Skeletal muscle tissue (tissue), 4 donors: ENCODE results near the gene SHROOM1. TPM values are rescaled to one million over a fixed set of nuclear protein-coding genes. Genes with fewer than 3 reads are reported as not detected.

Source experiments
- H3K27ac ChIP-seq: one replicate; pipeline ENCODE4 v1.7.0; 2013; ENCODE audit warnings: mild to moderate bottlenecking, low read depth, low read length, inconsistent platforms
- H3K27me3 ChIP-seq, 3 donors: one replicate each; pipeline ENCODE4 v1.7.0; 2013; ENCODE audit warnings: low read length in 3 of 3; ENCODE audit not compliant: control insufficient read depth in 3 of 3, insufficient read depth in 3 of 3
- H3K36me3 ChIP-seq, 3 donors: one replicate each; pipeline ENCODE4 v1.7.0; 2013; ENCODE audit warnings: low read length in 3 of 3; ENCODE audit not compliant: control insufficient read depth in 3 of 3, insufficient read depth in 3 of 3
- H3K4me1 ChIP-seq, 3 donors: one replicate each; pipeline ENCODE4 v1.7.0; 2013; ENCODE audit warnings: low read length in 3 of 3, mild to moderate bottlenecking in 3 of 3; ENCODE audit not compliant: control insufficient read depth in 3 of 3, insufficient read depth in 3 of 3
- H3K4me3 ChIP-seq, 3 donors: one replicate each; pipeline ENCODE4 v1.7.0; 2013; ENCODE audit warnings: low read length in 3 of 3
- H3K9ac ChIP-seq, 3 donors: one replicate each; pipeline ENCODE4 v1.7.0; 2013; ENCODE audit warnings: low read length in 3 of 3, mild to moderate bottlenecking in 3 of 3, moderate library complexity in 2 of 3, low read depth in 1 of 3
- H3K9me3 ChIP-seq, 3 donors: one replicate each; pipeline ENCODE4 v1.7.0; 2013; ENCODE audit warnings: low read length in 3 of 3; ENCODE audit not compliant: control insufficient read depth in 3 of 3
- total RNA-seq: library from RNA; depleted of rRNA; stranded (reverse); fragments of >200 nt; gene quantifications from one replicate; pipeline ENCODE4 v1.2.3, GENCODE V29; 2014
- donor health status: Osteomylitis.

SHROOM1 gene
- total RNA-seq, 1 donor from 2014 or later: 1.6 TPM

DNA sequence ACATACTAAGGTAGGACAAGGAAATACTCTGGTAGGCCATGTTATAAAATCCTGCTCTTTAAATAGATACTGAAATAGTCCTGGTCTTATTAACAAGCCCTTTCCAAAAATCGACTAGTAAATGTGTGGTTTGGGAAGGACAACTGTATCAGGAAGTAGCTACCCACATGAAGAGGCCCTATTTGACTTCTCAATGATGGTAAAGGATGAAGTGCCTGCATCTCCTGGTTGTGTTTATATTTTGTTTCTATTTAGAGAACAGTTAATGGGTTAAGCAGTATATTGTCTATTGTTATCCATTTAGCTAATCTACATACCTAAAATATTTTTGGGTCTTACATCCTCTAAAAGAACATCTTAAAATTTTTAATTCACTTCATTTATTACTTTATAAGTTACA, 23.3 kb upstream of the SHROOM1 start:
- Histone ChIP-seq H3K27ac (no peak overlapping the region), H3K4me3 (no peak overlapping the region), H3K36me3 (no peaks in the 10 kb centered on the region), H3K27me3 (no peaks in the 10 kb centered on the region), H3K4me1 (no peaks in the 10 kb centered on the region), H3K9me3 (no peaks in the 10 kb centered on the region), H3K9ac (no peak overlapping the region)

DNA sequence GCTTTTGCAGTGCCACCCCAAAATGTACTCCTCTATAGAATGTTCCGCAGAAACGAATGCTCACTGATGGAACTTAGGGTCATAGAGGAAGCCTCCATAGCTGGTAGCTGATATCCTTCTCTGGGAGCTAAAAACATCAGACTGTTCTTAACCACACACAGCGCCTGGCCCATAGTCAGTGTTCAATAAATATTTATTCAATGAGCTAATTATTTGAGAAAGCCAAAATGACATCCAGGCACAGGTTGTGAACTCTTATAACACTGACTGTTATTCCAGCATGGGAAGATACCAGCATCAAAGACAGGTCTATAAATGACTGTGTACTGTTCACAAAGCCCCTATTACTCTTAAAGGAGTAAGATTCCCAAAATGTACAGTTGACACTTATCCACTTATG, 22.9 kb upstream of the SHROOM1 start:
- Histone ChIP-seq H3K9me3 (no peaks in the 10 kb centered on the region), H3K27ac (no peak overlapping the region), H3K36me3 (no peaks in the 10 kb centered on the region), H3K4me1 (no peaks in the 10 kb centered on the region), H3K27me3 (no peaks in the 10 kb centered on the region), H3K9ac (no peak overlapping the region), H3K4me3 (no peak overlapping the region)

- H3K9me3 ChIP-seq: no peaks in the 10 kb centered on the region
- no peaks in the 10 kb centered on the region for H3K27me3 ChIP-seq
- no peaks in the 10 kb centered on the region for H3K4me1 ChIP-seq
- no peak overlapping the region for H3K9ac ChIP-seq
- H3K27ac ChIP-seq: no peak overlapping the region
- no peaks in the 10 kb centered on the region for H3K36me3 ChIP-seq
- H3K4me3 ChIP-seq: no peak overlapping the region
Observed at GRCh38 chr5:132850066-132850465, 19.6 kb upstream of the SHROOM1 start.

- H3K9me3 ChIP-seq: no peaks in the 10 kb centered on the region
- no peak overlapping the region for H3K27ac ChIP-seq
- no peak overlapping the region for H3K9ac ChIP-seq
- H3K4me3 ChIP-seq: no peak overlapping the region
- no peaks in the 10 kb centered on the region for H3K27me3 ChIP-seq
- H3K4me1 ChIP-seq: no peaks in the 10 kb centered on the region
- H3K36me3 ChIP-seq: no peaks in the 10 kb centered on the region
Observed at GRCh38 chr5:132849347-132849746, 18.9 kb upstream of the SHROOM1 start.

- Histone ChIP-seq H3K27ac (no peak overlapping the region), H3K9ac (no peak overlapping the region), H3K36me3 (no peaks in the 10 kb centered on the region), H3K4me1 (no peaks in the 10 kb centered on the region), H3K9me3 (no peaks in the 10 kb centered on the region), H3K27me3 (no peaks in the 10 kb centered on the region), H3K4me3 (no peak overlapping the region)
Observed at GRCh38 chr5:132848270-132848669, 17.8 kb upstream of the SHROOM1 start.

DNA sequence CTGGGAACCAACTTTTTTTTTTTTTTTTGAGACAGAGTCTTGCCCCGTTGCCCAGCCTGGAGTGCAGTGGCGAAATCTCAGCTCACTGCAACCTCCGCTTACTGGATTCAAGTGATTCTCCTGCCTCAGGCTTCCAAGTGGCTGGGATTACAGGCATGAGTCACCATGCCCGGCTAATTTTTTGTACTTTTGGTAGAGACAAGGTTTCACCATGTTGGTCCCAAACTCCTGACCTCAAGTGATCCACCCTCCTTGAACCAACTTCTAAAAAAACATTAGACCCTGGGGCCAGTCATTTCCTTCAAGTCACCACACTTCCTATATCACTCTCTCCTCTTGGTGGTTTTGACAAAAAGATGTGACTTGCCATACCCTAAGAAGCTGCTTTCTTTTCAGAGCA, 10.9 kb upstream of the SHROOM1 start:
- Histone ChIP-seq H3K27ac (no peak overlapping the region), H3K27me3 (no peaks in the 10 kb centered on the region), H3K36me3 (no peaks in the 10 kb centered on the region), H3K4me1 (peaks cover 0 to 7% (median 5%) of the 10 kb centered on the region in 3 donors), H3K4me3 (no peak overlapping the region), H3K9ac (no peak overlapping the region), H3K9me3 (no peaks in the 10 kb centered on the region)

DNA sequence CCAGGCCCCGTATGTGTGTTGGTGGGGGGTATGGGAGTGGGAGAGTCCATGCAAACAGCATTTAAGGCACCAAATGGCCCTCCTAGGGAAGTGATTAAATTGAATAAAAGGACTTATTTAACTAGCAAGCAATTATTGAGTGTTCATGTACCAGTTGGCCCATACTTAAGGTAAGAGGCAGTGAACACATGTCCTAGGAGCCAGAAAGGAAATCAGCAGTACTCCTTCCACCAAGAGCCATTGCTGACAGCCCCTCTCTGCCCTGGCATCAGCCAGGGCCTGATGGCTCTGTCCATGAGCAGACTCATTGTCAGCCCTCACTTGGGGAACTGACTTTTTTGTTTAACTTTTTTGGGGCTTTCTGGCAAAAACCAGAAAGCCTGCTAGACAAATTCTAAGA, 10.4 kb upstream of the SHROOM1 start:
- Histone ChIP-seq H3K36me3 (no peaks in the 10 kb centered on the region), H3K27ac (peak overlapping the region; percentile 40)

DNA sequence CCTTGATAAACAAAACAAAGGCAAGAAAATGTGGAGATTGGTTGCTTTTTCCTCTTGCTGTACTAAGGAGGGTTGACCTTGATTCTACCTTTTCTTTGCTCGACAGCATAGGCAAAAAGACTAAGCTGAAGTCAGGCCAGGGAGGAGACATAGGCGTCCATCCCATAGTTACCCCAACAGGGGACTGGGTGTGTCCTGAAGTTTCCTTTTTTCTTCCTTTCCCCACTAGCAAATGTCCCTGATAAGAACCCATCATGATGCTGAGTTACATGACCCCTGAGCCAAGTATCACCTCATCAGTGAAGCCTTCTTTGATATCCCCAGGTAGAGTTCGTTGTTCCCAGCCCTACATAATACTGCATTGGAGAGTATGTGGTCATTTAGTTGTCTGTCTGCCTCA, 9.9 kb upstream of the SHROOM1 start:
- Histone ChIP-seq H3K4me1 (peaks cover 0 to 7% (median 5%) of the 10 kb centered on the region in 3 donors), H3K27ac (peak overlapping the region; percentile 40), H3K9me3 (no peaks in the 10 kb centered on the region), H3K36me3 (no peaks in the 10 kb centered on the region), H3K27me3 (no peaks in the 10 kb centered on the region), H3K4me3 (no peak overlapping the region), H3K9ac (no peak overlapping the region)

More for the DNA sequence above, 10.4 kb upstream of the SHROOM1 start:
- H3K9me3 ChIP-seq: no peaks in the 10 kb centered on the region
- no peaks in the 10 kb centered on the region for H3K27me3 ChIP-seq
- no peak overlapping the region for H3K9ac ChIP-seq
- H3K4me3 ChIP-seq: no peak overlapping the region
- H3K4me1 ChIP-seq: peaks cover 0 to 7% (median 5%) of the 10 kb centered on the region in 3 donors

DNA sequence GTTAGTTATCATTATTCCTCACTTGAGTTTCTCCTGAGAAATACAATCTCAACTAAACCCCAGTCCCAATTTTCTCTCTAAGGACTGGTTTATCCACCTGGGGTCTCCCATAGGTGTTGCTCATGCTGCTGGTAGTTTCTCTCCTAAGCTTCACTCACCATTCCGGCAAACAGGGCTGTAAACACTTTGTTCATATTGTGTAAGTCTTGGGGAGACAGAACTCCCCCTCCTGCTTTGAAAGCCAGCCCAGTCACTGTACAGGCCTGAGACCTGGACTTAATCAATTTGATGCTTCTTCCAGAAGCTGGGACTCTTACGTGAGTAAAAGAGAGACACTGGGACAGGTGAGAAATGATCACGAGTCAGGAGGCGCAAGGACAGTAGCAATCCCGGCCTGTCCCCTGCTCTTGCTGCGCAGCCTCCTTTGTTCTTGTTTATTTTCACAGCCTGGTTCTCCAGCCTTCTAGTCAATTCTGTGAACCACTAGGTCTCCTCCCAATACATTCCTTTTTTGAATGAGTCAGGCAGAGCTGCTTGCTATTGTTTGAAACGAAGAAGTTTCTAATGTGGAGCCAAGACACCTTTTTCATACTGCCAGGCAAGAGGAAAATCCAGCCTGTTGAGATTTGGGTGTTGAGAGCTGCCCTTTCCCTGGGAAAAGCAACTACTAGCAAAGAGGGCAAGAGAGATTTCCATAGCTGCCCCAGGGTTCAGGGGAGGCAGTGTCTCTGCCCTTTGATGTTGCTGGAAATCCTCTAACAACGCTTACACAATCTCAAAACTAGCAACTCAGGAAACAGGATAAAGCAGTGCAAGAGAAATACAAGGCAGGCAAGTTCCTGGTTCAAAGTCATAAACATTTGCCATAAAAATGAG, 9.2 kb upstream of the SHROOM1 start:
- Histone ChIP-seq H3K4me1 (peaks cover 0 to 7% (median 5%) of the 10 kb centered on the region in 3 donors), H3K9ac (peak overlapping the region in 1 of 3 donors; percentile 25), H3K27ac (peak overlapping the region; percentile 40), H3K4me3 (no peak overlapping the region), H3K36me3 (no peaks in the 10 kb centered on the region), H3K9me3 (no peaks in the 10 kb centered on the region), H3K27me3 (no peaks in the 10 kb centered on the region)

DNA sequence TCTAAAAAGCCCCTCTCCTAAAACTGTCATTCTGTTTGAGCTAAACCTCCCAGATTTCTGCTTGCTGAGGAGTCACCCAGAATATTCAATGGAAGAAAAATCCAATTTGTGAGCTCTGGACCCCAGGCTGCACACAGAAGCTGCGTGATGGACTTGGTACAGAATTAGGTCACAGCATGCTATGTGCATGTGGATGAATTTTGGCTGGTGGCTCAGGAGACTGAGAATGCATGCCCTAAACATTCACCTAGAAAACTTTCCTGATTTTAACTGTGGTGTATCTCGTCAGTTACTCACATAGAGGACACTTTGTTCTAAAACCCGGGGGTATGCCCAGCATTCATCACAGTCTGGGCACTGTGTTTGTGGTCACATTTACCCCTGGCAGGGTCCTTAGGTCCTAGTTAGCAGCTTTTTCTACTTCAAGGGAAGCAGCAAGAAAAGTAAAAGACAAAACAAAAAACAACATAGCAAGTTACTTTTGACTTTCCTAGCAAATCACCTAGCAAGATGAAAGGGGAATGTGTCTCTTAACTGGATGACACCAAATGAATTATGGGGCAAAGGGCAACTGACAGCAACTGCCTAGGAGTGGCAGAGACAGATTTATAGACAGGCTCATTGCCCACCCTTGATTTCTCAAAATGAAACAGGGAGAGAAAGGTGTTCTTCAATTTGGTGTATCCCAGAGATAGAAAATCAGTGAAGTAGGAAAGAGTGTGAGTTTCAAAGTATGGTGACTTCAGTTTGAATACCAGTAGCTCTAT, 8.3 kb upstream of the SHROOM1 start:
- H3K4me3 ChIP-seq: no peak overlapping the region
- H3K27me3 ChIP-seq: no peaks in the 10 kb centered on the region
- no peak overlapping the region for H3K27ac ChIP-seq
- H3K9ac ChIP-seq: no peak overlapping the region
- peaks cover 0 to 7% (median 5%) of the 10 kb centered on the region in 3 donors for H3K4me1 ChIP-seq
- no peaks in the 10 kb centered on the region for H3K9me3 ChIP-seq
- H3K36me3 ChIP-seq: no peaks in the 10 kb centered on the region
